Loucy (cell line): Measurements from ENCODE around the gene TSPAN31.

ENCODE experiments used
- H2AFZ ChIP-seq: fragments of 200-600 bp; sonication (generic); 2 replicates; pipeline ENCODE4 v1.6.0; 2016; ENCODE audit warnings: antibody characterized with exemption, mild to moderate bottlenecking, low read length, moderate library complexity
- H3F3A ChIP-seq: fragments of 200-600 bp; 2 replicates; pipeline ENCODE4 v1.6.0; 2016; ENCODE audit warnings: antibody characterized with exemption, low read depth, mild to moderate bottlenecking
- H3K27me3 ChIP-seq: fragments of 200-600 bp; sonication (generic); 2 replicates; pipeline ENCODE4 v1.6.1; 2014; ENCODE audit warnings: low read length, mild to moderate bottlenecking; ENCODE audit not compliant: insufficient read depth, poor library complexity, severe bottlenecking
- H3K36me3 ChIP-seq: fragments of 200-600 bp; sonication (generic); 2 replicates; pipeline ENCODE4 v1.6.1; 2016; ENCODE audit warnings: low read length; ENCODE audit not compliant: insufficient read depth
- H3K4me1 ChIP-seq: fragments of 200-600 bp; sonication (generic); 2 replicates; pipeline ENCODE4 v1.5.1; 2014; ENCODE audit warnings: low read length, mild to moderate bottlenecking; ENCODE audit not compliant: insufficient read depth, poor library complexity, severe bottlenecking
- H3K4me2 ChIP-seq: fragments of 200-600 bp; sonication (generic); 2 replicates; pipeline ENCODE4 v1.6.0; 2014; ENCODE audit warnings: antibody characterized with exemption, low read length, low read depth, mild to moderate bottlenecking; ENCODE audit not compliant: poor library complexity, severe bottlenecking
- H3K4me3 ChIP-seq: fragments of 200-600 bp; sonication (generic); 2 replicates; pipeline ENCODE4 v1.5.1; 2014; ENCODE audit warnings: low read length, mild to moderate bottlenecking, mixed read lengths; ENCODE audit not compliant: poor library complexity, severe bottlenecking
- H3K79me2 ChIP-seq: fragments of 200-600 bp; sonication (generic); 2 replicates; pipeline ENCODE4 v1.6.1; 2014; ENCODE audit warnings: low read length; ENCODE audit not compliant: insufficient read depth
- H3K9ac ChIP-seq: fragments of 200-600 bp; sonication (generic); 2 replicates; pipeline ENCODE4 v1.6.0; 2014; ENCODE audit warnings: mild to moderate bottlenecking, low read depth, low read length, moderate library complexity; ENCODE audit not compliant: poor library complexity, severe bottlenecking
- H3K9me2 ChIP-seq: fragments of 200-600 bp; sonication (generic); replicated peaks from 2 replicates; pipeline ENCODE4 v1.6.1; 2016; ENCODE audit warnings: low read depth, low read length, mixed read lengths
- H3K9me3 ChIP-seq: fragments of 200-600 bp; sonication (generic); 2 replicates; pipeline ENCODE4 v1.6.1; 2014; ENCODE audit warnings: mild to moderate bottlenecking, antibody characterized with exemption, low read length, low read depth; ENCODE audit not compliant: insufficient read depth
- H4K20me1 ChIP-seq: fragments of 200-600 bp; sonication (generic); 2 replicates; pipeline ENCODE4 v1.6.0; 2014; ENCODE audit warnings: antibody characterized with exemption, low read length, mild to moderate bottlenecking; ENCODE audit not compliant: insufficient read depth, poor library complexity, severe bottlenecking
- EZH2phosphoT487 ChIP-seq: fragments of 200-600 bp; IDR thresholded peaks from 2 replicates; pipeline ENCODE4 v1.6.1; 2018; ENCODE audit warnings: antibody characterized with exemption, mild to moderate bottlenecking, moderate library complexity, borderline replicate concordance
- TF ChIP-seq, protein P1 (sequence below): fragments of 200-600 bp; sonication (generic); conservative IDR thresholded peaks from 2 replicates; pipeline ENCODE4 v1.5.1; 2014; ENCODE audit warnings: mild to moderate bottlenecking, antibody characterized with exemption, low read length

The TSPAN31 gene

DNA sequence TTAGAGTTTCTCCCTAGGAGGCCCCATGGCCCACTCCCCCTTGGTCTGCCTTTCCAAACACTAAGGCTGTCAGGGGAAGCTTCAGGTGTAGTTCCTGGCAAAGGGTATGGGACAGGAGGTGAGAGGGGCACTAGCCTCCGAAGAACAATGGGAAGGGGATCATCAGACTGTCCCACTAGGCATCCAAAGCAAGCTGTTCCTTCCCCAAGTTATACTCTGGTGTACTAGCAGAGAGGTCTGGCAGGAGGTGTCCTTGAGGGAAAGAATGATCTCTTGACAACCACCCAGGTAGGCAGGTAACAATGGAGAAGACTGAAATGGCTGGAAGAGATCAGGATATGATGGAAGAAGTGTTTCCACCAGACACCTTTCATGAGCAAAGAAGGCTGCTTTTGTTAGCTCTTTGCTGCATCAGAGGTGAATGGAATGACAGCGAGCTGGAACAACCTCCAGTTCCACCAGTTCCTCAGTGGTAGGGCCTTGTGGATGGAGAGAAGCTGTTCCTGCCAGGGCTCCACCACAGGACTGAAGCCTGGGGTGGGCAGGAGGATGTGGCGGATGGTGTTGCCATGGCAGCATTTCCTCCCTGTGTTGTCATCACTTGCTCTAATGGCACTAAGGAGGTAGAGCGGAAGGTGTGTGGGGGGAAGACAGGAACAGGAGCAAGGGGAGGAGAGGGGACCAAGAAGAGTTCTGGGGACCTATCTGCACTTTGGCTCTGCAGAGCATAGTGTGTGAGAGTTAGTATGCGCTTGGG lies 4.0 kb upstream of the TSPAN31 start:
- H3K79me2 ChIP-seq: peaks cover 61% of the 10 kb centered on the region
- H4K20me1 ChIP-seq: peaks cover 44% of the 10 kb centered on the region
- TF ChIP-seq EZH2phosphoT487: no peak
- TF ChIP-seq, protein P1, sequence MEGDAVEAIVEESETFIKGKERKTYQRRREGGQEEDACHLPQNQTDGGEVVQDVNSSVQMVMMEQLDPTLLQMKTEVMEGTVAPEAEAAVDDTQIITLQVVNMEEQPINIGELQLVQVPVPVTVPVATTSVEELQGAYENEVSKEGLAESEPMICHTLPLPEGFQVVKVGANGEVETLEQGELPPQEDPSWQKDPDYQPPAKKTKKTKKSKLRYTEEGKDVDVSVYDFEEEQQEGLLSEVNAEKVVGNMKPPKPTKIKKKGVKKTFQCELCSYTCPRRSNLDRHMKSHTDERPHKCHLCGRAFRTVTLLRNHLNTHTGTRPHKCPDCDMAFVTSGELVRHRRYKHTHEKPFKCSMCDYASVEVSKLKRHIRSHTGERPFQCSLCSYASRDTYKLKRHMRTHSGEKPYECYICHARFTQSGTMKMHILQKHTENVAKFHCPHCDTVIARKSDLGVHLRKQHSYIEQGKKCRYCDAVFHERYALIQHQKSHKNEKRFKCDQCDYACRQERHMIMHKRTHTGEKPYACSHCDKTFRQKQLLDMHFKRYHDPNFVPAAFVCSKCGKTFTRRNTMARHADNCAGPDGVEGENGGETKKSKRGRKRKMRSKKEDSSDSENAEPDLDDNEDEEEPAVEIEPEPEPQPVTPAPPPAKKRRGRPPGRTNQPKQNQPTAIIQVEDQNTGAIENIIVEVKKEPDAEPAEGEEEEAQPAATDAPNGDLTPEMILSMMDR: no peak
- H3K4me1 ChIP-seq: peaks cover 31% of the 10 kb centered on the region
- H3K27me3 ChIP-seq: no peaks in the 10 kb centered on the region
- no peaks in the 10 kb centered on the region for H3K9me2 ChIP-seq
- H3F3A ChIP-seq: no peaks in the 10 kb centered on the region
- H2AFZ ChIP-seq: no peak overlapping the region
- no peaks in the 10 kb centered on the region for H3K36me3 ChIP-seq
- peak overlapping the region; percentile 80 for H3K4me3 ChIP-seq
- no peaks in the 10 kb centered on the region for H3K9me3 ChIP-seq
- H3K4me2 ChIP-seq: peak overlapping the region; percentile 95
- H3K9ac ChIP-seq: peak overlapping the region; percentile 75

DNA sequence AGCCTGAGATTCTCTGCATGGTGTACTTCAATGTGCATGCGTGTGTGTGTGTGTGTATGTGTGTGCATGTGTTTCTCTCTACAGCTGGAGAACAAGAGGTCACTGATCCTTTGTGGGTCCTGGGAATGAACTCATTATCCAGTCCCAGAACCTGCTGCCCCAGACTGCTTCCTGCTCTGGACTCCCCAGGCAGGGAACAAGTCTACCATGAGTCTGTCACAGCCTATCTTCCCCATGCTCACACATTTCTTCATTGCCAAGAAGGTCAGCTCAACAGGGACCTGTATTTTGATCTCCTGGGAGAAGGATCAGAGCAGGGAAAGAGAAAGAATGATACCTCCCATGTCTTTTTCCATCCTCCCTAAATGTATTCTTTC lies 3.4 kb upstream of the TSPAN31 start:
- H3K79me2 ChIP-seq: peaks cover 55% of the 10 kb centered on the region
- H3K9me2 ChIP-seq: no peaks in the 10 kb centered on the region
- peaks cover 31% of the 10 kb centered on the region for H3K4me1 ChIP-seq
- H3F3A ChIP-seq: no peaks in the 10 kb centered on the region
- peak overlapping the region; percentile 95 for H3K4me2 ChIP-seq
- peaks cover 38% of the 10 kb centered on the region for H4K20me1 ChIP-seq
- peak overlapping the region; percentile 75 for H3K9ac ChIP-seq
- H3K9me3 ChIP-seq: no peaks in the 10 kb centered on the region
- no peaks in the 10 kb centered on the region for H3K27me3 ChIP-seq
- no peak for TF ChIP-seq EZH2phosphoT487
- TF ChIP-seq, protein P1: no peak
- H2AFZ ChIP-seq: no peak overlapping the region
- H3K4me3 ChIP-seq: peak overlapping the region; percentile 80
- peaks cover 2% of the 10 kb centered on the region; the same call in 1 of the 2 replicates for H3K36me3 ChIP-seq

DNA sequence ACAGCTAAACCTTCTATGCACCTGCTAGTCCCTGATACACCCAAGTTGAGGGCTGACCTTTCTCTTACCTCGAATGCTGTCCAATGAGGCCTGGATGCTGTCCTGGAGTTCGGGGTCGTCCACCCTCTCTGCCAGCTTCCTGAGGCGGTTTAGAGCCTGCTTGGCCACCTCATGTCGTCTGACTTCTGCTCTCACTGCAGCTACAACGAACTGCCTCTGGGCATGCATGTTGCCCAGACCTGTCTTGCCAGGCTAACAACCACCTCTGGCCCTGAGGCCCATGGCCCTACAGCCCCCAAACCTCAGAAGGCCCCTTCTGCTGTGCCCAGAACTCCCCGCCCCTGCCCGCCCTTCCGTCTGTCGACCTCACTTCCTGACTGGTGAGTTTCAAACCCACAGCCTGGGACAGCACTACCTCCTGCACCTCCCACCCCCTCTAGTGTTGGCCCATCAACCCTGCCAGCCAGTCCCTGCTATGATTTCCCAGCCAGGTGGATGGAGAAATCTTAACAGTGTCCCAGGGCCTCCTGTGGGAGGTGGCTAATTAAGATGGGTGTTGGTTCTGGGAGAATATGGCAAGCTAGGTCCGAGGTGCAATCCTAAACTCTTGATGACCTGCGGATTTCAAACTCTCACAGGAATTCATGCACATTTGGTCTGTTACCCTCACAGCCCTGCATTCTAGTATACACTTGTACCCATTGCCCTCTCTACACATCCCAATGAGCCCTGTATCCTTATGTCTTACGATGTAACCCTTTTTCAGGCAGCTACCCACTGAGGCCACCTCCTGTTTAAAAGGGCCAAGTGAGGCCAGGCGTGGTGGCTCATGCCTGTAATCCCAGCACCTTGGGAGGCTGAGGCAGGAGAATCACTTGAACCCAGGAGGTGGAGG lies 2.7 kb upstream of the TSPAN31 start:
- peaks cover 8% of the 10 kb centered on the region; the same call in 1 of the 2 replicates for H3K36me3 ChIP-seq
- H3K79me2 ChIP-seq: peaks cover 48% of the 10 kb centered on the region
- H2AFZ ChIP-seq: no peak overlapping the region
- no peaks in the 10 kb centered on the region for H3K9me2 ChIP-seq
- H3K27me3 ChIP-seq: no peaks in the 10 kb centered on the region
- H3K9ac ChIP-seq: peak overlapping the region; percentile 75
- no peaks in the 10 kb centered on the region for H3K9me3 ChIP-seq
- H3K4me1 ChIP-seq: peaks cover 31% of the 10 kb centered on the region
- H3K4me3 ChIP-seq: peak overlapping the region; percentile 80
- H3F3A ChIP-seq: no peaks in the 10 kb centered on the region; the same call in 1 of the 2 replicates
- TF ChIP-seq EZH2phosphoT487: no peak
- TF ChIP-seq, protein P1: peak; percentile 74
- H3K4me2 ChIP-seq: peak overlapping the region; percentile 95
- peaks cover 32% of the 10 kb centered on the region for H4K20me1 ChIP-seq
